H9 (cell line): ENCODE data around the gene ABLIM1. TPM values are rescaled to one million over a fixed set of nuclear protein-coding genes. Genes with fewer than 3 reads are reported as not detected.

ENCODE experiments used
- DNase-seq: peaks from one replicate; pipeline ENCODE4 v3.0.0-alpha.2; 2017
- H2AFZ ChIP-seq: one replicate; pipeline ENCODE4 v1.6.1; 2013; ENCODE audit warnings: mild to moderate bottlenecking, low read length, control low read depth, moderate library complexity
- H2AK5ac ChIP-seq: 2 replicates; pipeline ENCODE4 v1.6.1; 2013; ENCODE audit warnings: low read length, control low read depth, mixed read lengths; ENCODE audit not compliant: insufficient read length
- H2BK120ac ChIP-seq: one replicate; pipeline ENCODE4 v1.6.1; 2013; ENCODE audit warnings: low read depth, mild to moderate bottlenecking, low read length, control low read depth, inconsistent platforms; ENCODE audit not compliant: poor library complexity, severe bottlenecking
- H2BK12ac ChIP-seq: 2 replicates; pipeline ENCODE4 v1.6.1; 2013; ENCODE audit warnings: low read length, control low read depth, mixed read lengths, low read depth; ENCODE audit not compliant: insufficient read length
- H2BK15ac ChIP-seq: 2 replicates; pipeline ENCODE4 v1.6.1; 2013; ENCODE audit warnings: low read depth, low read length, control low read depth
- H2BK20ac ChIP-seq: one replicate; pipeline ENCODE4 v1.6.1; 2013; ENCODE audit warnings: low read depth, mild to moderate bottlenecking, low read length, control low read depth, inconsistent platforms; ENCODE audit not compliant: poor library complexity, severe bottlenecking
- H2BK5ac ChIP-seq: 2 replicates; pipeline ENCODE4 v1.6.1; 2013; ENCODE audit warnings: low read length, control low read depth, mixed read lengths; ENCODE audit not compliant: insufficient read length
- H3K14ac ChIP-seq: 2 replicates; pipeline ENCODE4 v1.6.1; 2013; ENCODE audit warnings: low read length, control low read depth; ENCODE audit not compliant: insufficient read depth
- H3K18ac ChIP-seq: 2 replicates; pipeline ENCODE4 v1.6.1; 2013; ENCODE audit warnings: low read depth, mild to moderate bottlenecking, mixed read lengths, low read length, control low read depth; ENCODE audit not compliant: insufficient read length
- H3K23ac ChIP-seq: 2 replicates; pipeline ENCODE4 v1.6.1; 2013; ENCODE audit warnings: low read length, control low read depth, mixed read lengths, low read depth; ENCODE audit not compliant: insufficient read length
- H3K23me2 ChIP-seq: 2 replicates; pipeline ENCODE4 v1.6.1; 2013; ENCODE audit warnings: low read depth, mild to moderate bottlenecking, mixed read lengths, low read length, control low read depth; ENCODE audit not compliant: insufficient read length, poor library complexity, severe bottlenecking
- H3K27ac ChIP-seq: 2 replicates; pipeline ENCODE4 v1.5.1; 2013; ENCODE audit warnings: low read length, control low read depth, mixed read lengths, low read depth; ENCODE audit not compliant: insufficient read length
- H3K27me3 ChIP-seq: 2 replicates; pipeline ENCODE4 v1.6.1; 2013; ENCODE audit warnings: low read length, control low read depth, inconsistent platforms; ENCODE audit not compliant: insufficient read depth
- H3K4ac ChIP-seq: 2 replicates; pipeline ENCODE4 v1.6.1; 2013; ENCODE audit warnings: low read depth, mild to moderate bottlenecking, control low read depth, inconsistent platforms, low read length, moderate library complexity
- H3K4me1 ChIP-seq: 2 replicates; pipeline ENCODE4 v1.6.1; 2013; ENCODE audit warnings: low read length, control low read depth, inconsistent platforms; ENCODE audit not compliant: insufficient read depth
- H3K4me2 ChIP-seq: 2 replicates; pipeline ENCODE4 v1.6.1; 2013; ENCODE audit warnings: low read length, control low read depth, mixed read lengths; ENCODE audit not compliant: insufficient read length, insufficient read depth
- H3K56ac ChIP-seq: 2 replicates; pipeline ENCODE4 v1.6.1; 2013; ENCODE audit warnings: low read depth, mild to moderate bottlenecking, mixed read lengths, low read length, control low read depth; ENCODE audit not compliant: insufficient read length
- H3K79me1 ChIP-seq: 2 replicates; pipeline ENCODE4 v1.6.1; 2013; ENCODE audit warnings: low read depth, mild to moderate bottlenecking, moderate library complexity, low read length, control low read depth, inconsistent platforms; ENCODE audit not compliant: insufficient read depth, poor library complexity, severe bottlenecking
- H3K79me2 ChIP-seq: 2 replicates; pipeline ENCODE4 v1.6.1; 2013; ENCODE audit warnings: low read length, control low read depth, inconsistent platforms; ENCODE audit not compliant: insufficient read depth
- H3K9ac ChIP-seq: 2 replicates; pipeline ENCODE4 v1.6.1; 2013; ENCODE audit warnings: low read length, control low read depth, mixed read lengths; ENCODE audit not compliant: insufficient read length; ENCODE audit errors: extremely low read depth
- H3K9me3 ChIP-seq: one replicate; pipeline ENCODE4 v1.6.1; 2013; ENCODE audit warnings: low read depth, low read length, inconsistent platforms; ENCODE audit not compliant: control insufficient read depth
- H3T11ph ChIP-seq: one replicate; pipeline ENCODE4 v1.6.1; 2013; ENCODE audit warnings: mild to moderate bottlenecking, low read length, control low read depth, inconsistent platforms
- H4K20me1 ChIP-seq: one replicate; pipeline ENCODE4 v1.6.1; 2013; ENCODE audit not compliant: control insufficient read depth, insufficient read length, insufficient read depth
- H4K5ac ChIP-seq: 2 replicates; pipeline ENCODE4 v1.6.1; 2013; ENCODE audit warnings: low read depth, mild to moderate bottlenecking, mixed read lengths, low read length, control low read depth; ENCODE audit not compliant: insufficient read length
- H4K8ac ChIP-seq: replicated peaks from 2 replicates; pipeline ENCODE4 v1.6.1; 2013; ENCODE audit warnings: low read length, control low read depth, mixed read lengths, low read depth; ENCODE audit not compliant: insufficient read length
- H4K91ac ChIP-seq: 2 replicates; pipeline ENCODE4 v1.6.1; 2013; ENCODE audit warnings: low read depth, mild to moderate bottlenecking, moderate library complexity, mixed read lengths, low read length, control low read depth; ENCODE audit not compliant: insufficient read length
- H3K27ac Mint-ChIP-seq, 3 experiments: 2 replicates in 2 of 3; 3 replicates in 1 of 3; pipeline ENCODE4 v1.8.0; 2020 to 2021; ENCODE audit warnings: mixed read lengths in 3 of 3, mild to moderate bottlenecking in 1 of 3, moderate library complexity in 1 of 3
- H3K27me3 Mint-ChIP-seq: 2 replicates; pipeline ENCODE4 v1.8.0; 2021; ENCODE audit warnings: low read depth, mild to moderate bottlenecking, moderate library complexity, mixed read lengths
- H3K36me3 Mint-ChIP-seq, 3 experiments: 2 replicates in 2 of 3; 3 replicates in 1 of 3; pipeline ENCODE4 v1.8.0; 2020 to 2021; ENCODE audit warnings: low read depth in 3 of 3, mixed read lengths in 3 of 3; ENCODE audit not compliant: insufficient read depth in 1 of 3
- H3K4me1 Mint-ChIP-seq, 2 experiments: 2 replicates each; pipeline ENCODE4 v1.8.0; 2020; ENCODE audit warnings: mixed read lengths in 2 of 2
- H3K4me3 Mint-ChIP-seq, 2 experiments: 2 replicates in 1 of 2; 3 replicates in 1 of 2; pipeline ENCODE4 v1.8.0; 2020 to 2021; ENCODE audit warnings: mild to moderate bottlenecking in 2 of 2, mixed read lengths in 2 of 2, moderate library complexity in 1 of 2
- H3K9me3 Mint-ChIP-seq, 2 experiments: 2 replicates in 1 of 2; 3 replicates in 1 of 2; pipeline ENCODE4 v1.8.0; 2020; ENCODE audit warnings: mild to moderate bottlenecking in 2 of 2, mixed read lengths in 2 of 2, moderate library complexity in 1 of 2
- CTCF ChIP-seq: fragments of 200-600 bp; sonication (generic); conservative IDR thresholded peaks from 3 replicates; pipeline ENCODE4 v1.8.0; 2021; ENCODE audit warnings: antibody characterized with exemption, mild to moderate bottlenecking
- WGBS: extraction: QIAGEN DNeasy Blood & Tissue Kit; methylation state at CpG from one replicate; pipeline ENCODE4 v1.1.7; 2013; ENCODE audit warnings: missing lambda C conversion rate, low lambda C conversion rate, mixed read lengths; ENCODE audit not compliant: insufficient read length; ENCODE audit errors: extremely low coverage; 5-methylcytosine and 5-hydroxymethylcytosine counted together
- total RNA-seq: library from RNA; stranded (reverse); gene quantifications from 2 replicates; pipeline ENCODE4 v1.2.1, GENCODE V29; 2021

ABLIM1 gene
- total RNA-seq, 1 experiment from 2014 or later, result 32.1 TPM

DNA sequence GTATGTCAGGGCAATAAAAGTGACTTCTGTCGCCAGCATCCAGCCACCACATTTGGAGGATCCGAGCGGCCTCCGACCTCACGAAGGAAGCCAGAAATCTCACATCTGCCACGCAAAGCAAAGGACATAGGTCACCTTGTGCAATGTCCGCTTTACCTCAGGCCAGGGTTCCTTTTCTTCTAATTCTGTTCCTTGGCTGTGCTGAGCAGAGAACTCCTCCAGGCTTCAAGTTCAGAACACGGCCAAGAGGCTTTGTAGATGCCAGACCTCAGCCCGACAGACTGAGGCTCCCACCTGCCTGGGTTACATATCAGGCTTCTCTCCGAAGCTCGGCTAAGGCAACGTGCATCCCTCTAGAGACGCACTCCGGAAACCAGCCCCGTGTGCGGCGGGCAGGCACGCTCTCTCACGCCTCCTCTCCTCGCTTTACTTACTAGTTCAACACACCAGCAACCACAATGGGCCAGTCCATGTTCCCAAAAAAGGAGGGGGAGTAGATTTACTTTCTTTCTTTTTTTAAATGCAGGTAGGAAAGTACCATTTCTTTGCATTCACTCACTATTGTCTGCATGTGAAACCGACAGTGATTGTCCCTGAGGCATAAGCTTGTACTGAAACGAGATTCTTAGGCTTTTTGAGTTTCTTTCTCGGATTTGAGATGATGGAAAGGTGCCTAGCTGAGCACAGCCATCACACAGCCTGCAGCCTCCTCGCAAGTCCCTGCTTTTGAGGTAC is 131.4 kb downstream of the ABLIM1 start:
- peak overlapping the region; percentile 91 to 96 (median 96) for H3K27ac Mint-ChIP-seq
- H3K4me1 Mint-ChIP-seq, result peaks cover 55 to 56% of the 10 kb centered on the region in 2 experiments
- H2AK5ac ChIP-seq, result no peak overlapping the region
- H3K27ac ChIP-seq, result peak overlapping the region; percentile 22
- peak overlapping the region; percentile 80 to 91 for H3K4me3 Mint-ChIP-seq
- H2BK12ac ChIP-seq, result no peak overlapping the region
- H3K36me3 Mint-ChIP-seq, result no peaks in the 10 kb centered on the region
- no peaks in the 10 kb centered on the region; the same call in 1 of the 2 replicates for H3K27me3 Mint-ChIP-seq
- H3K4me1 ChIP-seq, result peaks cover 10% of the 10 kb centered on the region; the same call in 1 of the 2 replicates
- H2BK15ac ChIP-seq, result no peak overlapping the region
- H2BK5ac ChIP-seq, result no peak overlapping the region
- peak overlapping the region; percentile 64; the same call in 1 of the 2 replicates for H3K14ac ChIP-seq
- no peaks in the 10 kb centered on the region for H4K20me1 ChIP-seq
- no peak overlapping the region for H3K23ac ChIP-seq
- H2BK120ac ChIP-seq, result no peak overlapping the region
- H3K27me3 ChIP-seq, result no peaks in the 10 kb centered on the region
- H3K9ac ChIP-seq, result peak overlapping the region; percentile 23
- DNase-seq, result peak; percentile 93
- no peaks in the 10 kb centered on the region for H3K79me1 ChIP-seq
- peaks cover 10% of the 10 kb centered on the region for H3K23me2 ChIP-seq
- H4K5ac ChIP-seq, result peak overlapping the region; percentile 77
- H4K8ac ChIP-seq, result no peak overlapping the region
- H3K9me3 Mint-ChIP-seq, result no peaks in the 10 kb centered on the region; a peak in 1 of 5 replicates
- H2AFZ ChIP-seq, result peak overlapping the region; percentile 98
- no peak for TF ChIP-seq CTCF
- H3K4ac ChIP-seq, result no peak overlapping the region
- no peak overlapping the region for H3K56ac ChIP-seq
- no peaks in the 10 kb centered on the region for H3K9me3 ChIP-seq
- H3K18ac ChIP-seq, result peak overlapping the region; percentile 83
- H3K4me2 ChIP-seq, result peak overlapping the region; percentile 58
- H4K91ac ChIP-seq, result no peak overlapping the region
- H3T11ph ChIP-seq, result peak overlapping the region; percentile 78
- no CpG with 5 or more reads among the region's 24 CpGs for whole genome bisulfite sequencing
- H2BK20ac ChIP-seq, result no peak overlapping the region
- H3K79me2 ChIP-seq, result peaks cover 2% of the 10 kb centered on the region; the same call in 1 of the 2 replicates
